ENCODE data around the gene IFITM1.
"Not testable (repeated sequence)": the region's sequence is repeated elsewhere in the genome, so short reads cannot be mapped to it uniquely, and the experiment has no call there.

IFITM1 gene

GRCh38 chr11:294780-295179, 19.1 kb upstream of the IFITM1 start:
- DNase-seq, result no peak

- no peak for DNase-seq
Observed at GRCh38 chr11:295351-296170, 18.3 kb upstream of the IFITM1 start.

- no peak for DNase-seq
Observed at GRCh38 chr11:296171-297050, 17.4 kb upstream of the IFITM1 start.

GRCh38 chr11:297051-297585, 16.7 kb upstream of the IFITM1 start:
- DNase-seq, result no peak

- DNase-seq, result no peak
Observed at GRCh38 chr11:297586-298405, 16.0 kb upstream of the IFITM1 start.

GRCh38 chr11:298406-299065, 15.3 kb upstream of the IFITM1 start:
- DNase-seq, result no peak

- no peak for DNase-seq
Observed at GRCh38 chr11:299081-299891, 14.6 kb upstream of the IFITM1 start, which contains the start of gene IFITM5. Gene IFITM5, minus strand, starts transcription at chr11:299526. Its CDS starts 36 bp downstream, at chr11:299490.

GRCh38 chr11:299951-300735, 13.7 kb upstream of the IFITM1 start:
- DNase-seq, result no peak

- DNase-seq, result peak; percentile 46
Observed at GRCh38 chr11:303363-303762, 10.5 kb upstream of the IFITM1 start.

- no peak for DNase-seq
Observed at GRCh38 chr11:304061-304506, 9.8 kb upstream of the IFITM1 start.

GRCh38 chr11:304915-305843, 8.7 kb upstream of the IFITM1 start:
- peak; percentile 65 for DNase-seq

GRCh38 chr11:305844-306211, 8.0 kb upstream of the IFITM1 start:
- no peak for DNase-seq

GRCh38 chr11:306645-307371, 7.0 kb upstream of the IFITM1 start:
- DNase-seq, result no peak

- not testable (repeated sequence) for DNase-seq
Observed at GRCh38 chr11:307766-308708, 5.8 kb upstream of the IFITM1 start, which contains the start of gene IFITM2. Gene IFITM2, plus strand, starts transcription at chr11:307816. Its CDS starts 377 bp downstream, at chr11:308193.

GRCh38 chr11:308740-309665, 4.8 kb upstream of the IFITM1 start:
- not testable (repeated sequence) for DNase-seq
